SK-N-SH (cell line): ENCODE results near the gene PDHB. TPM values are rescaled to one million over a fixed set of nuclear protein-coding genes. Genes with fewer than 3 reads are reported as not detected.

Source experiments
- CTCF ChIA-PET: fragments of 300-600, 350-600 bp; formaldehyde crosslinking; extraction: SDS; loops from one replicate; lab custom pipeline; 2021; lab: Yijun Ruan, JAX
- POLR2A ChIA-PET: fragments of 350-600 bp; sonication (Branson Sonifier 250); formaldehyde crosslinking; extraction: SDS; loops from one replicate; lab custom pipeline; 2020; ENCODE audit warnings: antibody characterized with exemption, inconsistent platforms; lab: Yijun Ruan, JAX
- DNase-seq: peaks from one replicate; pipeline ENCODE4 v3.0.0; 2012
- H2AFZ ChIP-seq: fragments of 200-600 bp; sonication (generic); 2 replicates; pipeline ENCODE4 v1.8.1; 2016; ENCODE audit warnings: antibody characterized with exemption, mild to moderate bottlenecking, low read depth
- H3F3A ChIP-seq: fragments of 200-600 bp; sonication (generic); replicated peaks from 2 replicates; pipeline ENCODE3; 2016; ENCODE audit warnings: antibody characterized with exemption, mild to moderate bottlenecking; ENCODE audit not compliant: insufficient read depth
- H3K27ac ChIP-seq, 2 experiments: fragments of 200-500 bp in 1 of 2; fragments of 200-600 bp in 1 of 2; sonication (Bioruptor generic) in 1 of 2; sonication (generic), shearing (Covaris generic) in 1 of 2; 2 replicates each; pipeline versions ENCODE4 v1.5.1 to v1.6.1; 2014 to 2016; ENCODE audit warnings: low read depth in 2 of 2, inconsistent platforms in 1 of 2, low read length in 1 of 2, mild to moderate bottlenecking in 1 of 2, mixed read lengths in 1 of 2
- H3K27me3 ChIP-seq: fragments of 200-600 bp; sonication (generic), shearing (Covaris generic); 2 replicates; pipeline ENCODE4 v1.6.1; 2016; ENCODE audit warnings: mixed run types; ENCODE audit not compliant: insufficient read depth
- H3K36me3 ChIP-seq, 2 experiments: fragments of 200-500 bp in 1 of 2; fragments of 200-600 bp in 1 of 2; sonication (Bioruptor generic) in 1 of 2; sonication (generic) in 1 of 2; replicated peaks in 1 of 2; 2 replicates each; pipeline versions ENCODE3 to v1.5.1; 2014 to 2016; ENCODE audit warnings: low read length in 1 of 2, mild to moderate bottlenecking in 1 of 2; ENCODE audit not compliant: insufficient read depth in 2 of 2, control insufficient read depth in 1 of 2
- H3K4me1 ChIP-seq, 2 experiments: fragments of 200-500 bp in 1 of 2; fragments of 200-600 bp in 1 of 2; sonication (Bioruptor generic) in 1 of 2; sonication (generic), shearing (Covaris generic) in 1 of 2; 2 replicates each; pipeline versions ENCODE4 v1.5.1 to v1.6.1; 2014 to 2016; ENCODE audit warnings: low read depth in 1 of 2, low read length in 1 of 2, mixed run types in 1 of 2; ENCODE audit not compliant: insufficient read depth in 2 of 2, control insufficient read depth in 1 of 2
- H3K4me2 ChIP-seq: fragments of 200-600 bp; sonication (generic), shearing (Covaris generic); 2 replicates; pipeline ENCODE4 v1.6.1; 2017; ENCODE audit warnings: mixed run types
- H3K4me3 ChIP-seq, 2 experiments: fragments of 200-500 bp in 1 of 2; fragments of 200-600 bp in 1 of 2; sonication (Bioruptor generic) in 1 of 2; sonication (generic), shearing (Covaris generic) in 1 of 2; 2 replicates each; pipeline versions ENCODE4 v1.5.1 to v1.8.1; 2014 to 2016; ENCODE audit warnings: low read depth in 2 of 2, inconsistent platforms in 1 of 2, low read length in 1 of 2, mild to moderate bottlenecking in 1 of 2, mixed read lengths in 1 of 2, moderate library complexity in 1 of 2
- H3K79me2 ChIP-seq: fragments of 200-600 bp; sonication (generic); 2 replicates; pipeline ENCODE4 v1.8.1; 2017; ENCODE audit warnings: mild to moderate bottlenecking; ENCODE audit not compliant: insufficient read depth
- H3K9ac ChIP-seq: fragments of 200-600 bp; sonication (generic); 2 replicates; pipeline ENCODE4 v1.6.1; 2017; ENCODE audit warnings: mixed run types
- H3K9me2 ChIP-seq: fragments of 200-600 bp; sonication (generic); 2 replicates; pipeline ENCODE4 v1.6.1; 2017; ENCODE audit warnings: mixed run types
- H3K9me3 ChIP-seq: fragments of 200-600 bp; sonication (generic); 2 replicates; pipeline ENCODE4 v1.6.1; 2017; ENCODE audit warnings: mixed run types, mild to moderate bottlenecking, moderate library complexity
- H4K20me1 ChIP-seq: fragments of 200-600 bp; sonication (generic); 2 replicates; pipeline ENCODE4 v1.6.1; 2017; ENCODE audit warnings: mild to moderate bottlenecking, mixed run types; ENCODE audit not compliant: insufficient read depth
- CTCF ChIP-seq: fragments of 200-600 bp; sonication (generic); IDR thresholded peaks from 2 replicates; pipeline ENCODE4 v1.6.1; 2017; ENCODE audit warnings: antibody characterized with exemption, mild to moderate bottlenecking, moderate library complexity
- ELF1 ChIP-seq: IDR thresholded peaks from 2 replicates; pipeline ENCODE4 v1.4.0; 2012
- EZH2phosphoT487 ChIP-seq: fragments of 200-600 bp; sonication (generic); IDR thresholded peaks from 2 replicates; pipeline ENCODE4 v1.6.1; 2017; ENCODE audit warnings: low read depth, mixed run types, mild to moderate bottlenecking, antibody characterized with exemption, moderate library complexity, borderline replicate concordance
- FOXJ3 ChIP-seq: sonication (generic); formaldehyde crosslinking; IDR thresholded peaks from 2 replicates; pipeline ENCODE4 v1.5.1; 2020; ENCODE audit warnings: mild to moderate bottlenecking, missing genetic modification reagents
- FOXM1 ChIP-seq: IDR thresholded peaks from 2 replicates; pipeline ENCODE4 v1.4.0; 2012; ENCODE audit warnings: low read depth, mild to moderate bottlenecking
- GATA2 ChIP-seq: sonication (generic); formaldehyde crosslinking; IDR thresholded peaks from 2 replicates; pipeline ENCODE4 v1.5.0; 2020; ENCODE audit warnings: mild to moderate bottlenecking, missing genetic modification reagents
- NRF1 ChIP-seq: IDR thresholded peaks from 2 replicates; pipeline ENCODE4 v1.6.1; 2012; ENCODE audit warnings: low read depth, mild to moderate bottlenecking, low read length
- POLR2AphosphoS5 ChIP-seq: IDR thresholded peaks from 2 replicates; pipeline ENCODE4 v1.6.1; 2012; ENCODE audit warnings: low read depth, low read length
- RAD21 ChIP-seq: IDR thresholded peaks from 2 replicates; pipeline ENCODE4 v1.6.1; 2012; ENCODE audit warnings: mild to moderate bottlenecking, low read length
- RXRA ChIP-seq: IDR thresholded peaks from 2 replicates; pipeline ENCODE4 v1.4.0; 2012; ENCODE audit warnings: low read depth, mild to moderate bottlenecking, borderline replicate concordance
- SIN3A ChIP-seq: IDR thresholded peaks from 2 replicates; pipeline ENCODE4 v1.6.1; 2012; ENCODE audit warnings: low read depth, mild to moderate bottlenecking, low read length, moderate library complexity, borderline replicate concordance
- SMC3 ChIP-seq: IDR thresholded peaks from 2 replicates; pipeline ENCODE4 v1.6.1; 2012; ENCODE audit warnings: low read depth, low read length, improper control_type of control experiment
- TAF1 ChIP-seq: IDR thresholded peaks from 2 replicates; pipeline ENCODE4 v1.6.1; 2012; ENCODE audit warnings: low read depth, mild to moderate bottlenecking, low read length, moderate library complexity, borderline replicate concordance
- TEAD4 ChIP-seq: IDR thresholded peaks from 2 replicates; pipeline ENCODE4 v1.4.0; 2012; ENCODE audit warnings: mild to moderate bottlenecking, borderline replicate concordance; ENCODE audit not compliant: insufficient read depth
- USF2 ChIP-seq: fragments of 150-350 bp; IDR thresholded peaks from 2 replicates; pipeline ENCODE4 v1.6.1; 2017; ENCODE audit warnings: antibody characterized with exemption, low read length, low read depth, borderline replicate concordance
- WGBS: methylation state at CpG from one replicate; pipeline ENCODE4 v1.1.6; 2017; ENCODE audit warnings: low lambda C conversion rate; 5-methylcytosine and 5-hydroxymethylcytosine counted together
- polyA plus RNA-seq, 3 experiments: library from polyadenylated mRNA; depleted of rRNA; stranded (reverse); fragments of >200 nt; gene quantifications; 2 replicates each; pipeline ENCODE4 v1.2.3, GENCODE V29; 2012

PDHB gene
- polyA plus RNA-seq, 1 of the 3 experiments (the other 2 are of a cell fraction) = 87.5 TPM

- Histone ChIP-seq H3K9me3 (no peaks in the 10 kb centered on the region), H3K27me3 (no peaks in the 10 kb centered on the region), H3K36me3 (peaks cover 42 to 55% of the 10 kb centered on the region in 2 experiments), H3K4me1 (0 out of 4 replicates have a peak, but pooled peaks cover 0 to 3% of the 10 kb centered on the region in 2 experiments), H3F3A (peaks cover 14% of the 10 kb centered on the region), H4K20me1 (no peaks in the 10 kb centered on the region), H3K9ac (no peak overlapping the region), H3K4me2 (no peak overlapping the region), H3K27ac (no peak overlapping the region), H3K9me2 (no peaks in the 10 kb centered on the region), H3K4me3 (no peak overlapping the region), H3K79me2 (no peaks in the 10 kb centered on the region), H2AFZ (no peak overlapping the region)
- DNase-seq = no peak
- WGBS = 93% methylated on average over 8 of the region's 8 CpGs
- ChIA-PET POLR2A (no interaction called here), CTCF (interaction anchor here (0.9 to 3.5 kb wide), 6 partner anchors 9 to 203 kb away, joined by 3 to 17 read pairs (median 3); no protein-coding TSS in a partner anchor)
- TF ChIP-seq RXRA (no peak), TEAD4 (no peak), TAF1 (no peak), SMC3 (no peak), FOXM1 (no peak), EZH2phosphoT487 (no peak), ELF1 (no peak), SIN3A (no peak), POLR2AphosphoS5 (no peak), GATA2 (no peak), FOXJ3 (CRISPR knock-in tag) (no peak), USF2 (no peak), CTCF (no peak), NRF1 (no peak)
Measured at GRCh38 chr3:58424613-58425012, 9.0 kb downstream of the PDHB start.

GRCh38 chr3:58422756-58423325 lies 10.8 kb downstream of the PDHB start:
- H3K9me3 ChIP-seq = no peaks in the 10 kb centered on the region
- TF ChIP-seq RAD21 (0 out of 2 replicates have a peak, but pooled peaks have one; percentile 6), NRF1 (no peak)
- H3K4me2 ChIP-seq = no peak overlapping the region
- 90% methylated on average over 2 of the region's 8 CpGs for WGBS
- DNase-seq = no peak
- H3K79me2 ChIP-seq = no peaks in the 10 kb centered on the region
- 0 out of 4 replicates have a peak, but pooled peaks cover 0 to 3% of the 10 kb centered on the region in 2 experiments for H3K4me1 ChIP-seq
- POLR2A ChIA-PET = interaction anchor here (1.3 kb wide), 1 partner anchor 10 kb away, joined by 3 read pairs; the partner anchor contains the start of gene PDHB
- no peak overlapping the region for H3K27ac ChIP-seq
- H3K9me2 ChIP-seq = no peaks in the 10 kb centered on the region
- CTCF ChIA-PET = interaction anchor here (3.5 kb wide), 1 partner anchor 8 kb away, joined by 17 read pairs; no protein-coding TSS in a partner anchor
- H3K9ac ChIP-seq = no peak overlapping the region
- H3F3A ChIP-seq = peaks cover 14% of the 10 kb centered on the region
- H3K4me3 ChIP-seq = no peak overlapping the region
- H4K20me1 ChIP-seq = no peaks in the 10 kb centered on the region
- no peak overlapping the region for H2AFZ ChIP-seq
- H3K36me3 ChIP-seq = peaks cover 27 to 38% of the 10 kb centered on the region in 2 experiments
- H3K27me3 ChIP-seq = no peaks in the 10 kb centered on the region
